Keratinocyte (primary cell): ENCODE results near the gene USP34.

Experiments
- CTCF ChIP-seq, 3 experiments: IDR thresholded peaks in 1 of 3; conservative IDR thresholded peaks in 1 of 3; optimal IDR thresholded peaks in 1 of 3; 2 replicates in 2 of 3; 3 replicates in 1 of 3; pipeline versions ENCODE3 to v1.5.1; 2011; ENCODE audit warnings: low read length in 3 of 3, mild to moderate bottlenecking in 3 of 3, moderate library complexity in 2 of 3, control low read depth in 1 of 3, inconsistent platforms in 1 of 3; ENCODE audit not compliant: insufficient read depth in 2 of 3; ENCODE audit errors: extremely low read depth in 1 of 3
- EZH2 ChIP-seq: IDR thresholded peaks from one replicate; pipeline ENCODE4 v1.6.1; 2012; ENCODE audit warnings: inconsistent platforms, mild to moderate bottlenecking, low read length, moderate library complexity

- TF ChIP-seq CTCF (optimal IDR thresholded peaks at IDR 0.05 in 1 of 3, IDR thresholded peaks at IDR 0.05 in 1 of 3, conservative IDR thresholded peaks at IDR 0.05 in 1 of 3; ENCODE audit: extremely low read depth in 1 of 3, insufficient read depth in 2 of 3, low read length in 3 of 3) (no peak), EZH2 (no peak)
These were observed 189.6 kb downstream of the USP34 start for GRCh38 chr2:61281321-61281720.
